H9 (cell line): ENCODE data around the gene RNF212. TPM values are rescaled to one million over a fixed set of nuclear protein-coding genes. Genes with fewer than 3 reads are reported as not detected.

ENCODE experiments used
- DNase-seq: peaks from one replicate; pipeline ENCODE4 v3.0.0-alpha.2; 2017
- H2AFZ ChIP-seq: one replicate; pipeline ENCODE4 v1.6.1; 2013; ENCODE audit warnings: mild to moderate bottlenecking, low read length, control low read depth, moderate library complexity
- H2AK5ac ChIP-seq: 2 replicates; pipeline ENCODE4 v1.6.1; 2013; ENCODE audit warnings: low read length, control low read depth, mixed read lengths; ENCODE audit not compliant: insufficient read length
- H2BK120ac ChIP-seq: one replicate; pipeline ENCODE4 v1.6.1; 2013; ENCODE audit warnings: low read depth, mild to moderate bottlenecking, low read length, control low read depth, inconsistent platforms; ENCODE audit not compliant: poor library complexity, severe bottlenecking
- H2BK12ac ChIP-seq: 2 replicates; pipeline ENCODE4 v1.6.1; 2013; ENCODE audit warnings: low read length, control low read depth, mixed read lengths, low read depth; ENCODE audit not compliant: insufficient read length
- H2BK15ac ChIP-seq: 2 replicates; pipeline ENCODE4 v1.6.1; 2013; ENCODE audit warnings: low read depth, low read length, control low read depth
- H2BK20ac ChIP-seq: one replicate; pipeline ENCODE4 v1.6.1; 2013; ENCODE audit warnings: low read depth, mild to moderate bottlenecking, low read length, control low read depth, inconsistent platforms; ENCODE audit not compliant: poor library complexity, severe bottlenecking
- H2BK5ac ChIP-seq: 2 replicates; pipeline ENCODE4 v1.6.1; 2013; ENCODE audit warnings: low read length, control low read depth, mixed read lengths; ENCODE audit not compliant: insufficient read length
- H3K14ac ChIP-seq: 2 replicates; pipeline ENCODE4 v1.6.1; 2013; ENCODE audit warnings: low read length, control low read depth; ENCODE audit not compliant: insufficient read depth
- H3K18ac ChIP-seq: 2 replicates; pipeline ENCODE4 v1.6.1; 2013; ENCODE audit warnings: low read depth, mild to moderate bottlenecking, mixed read lengths, low read length, control low read depth; ENCODE audit not compliant: insufficient read length
- H3K23ac ChIP-seq: 2 replicates; pipeline ENCODE4 v1.6.1; 2013; ENCODE audit warnings: low read length, control low read depth, mixed read lengths, low read depth; ENCODE audit not compliant: insufficient read length
- H3K23me2 ChIP-seq: 2 replicates; pipeline ENCODE4 v1.6.1; 2013; ENCODE audit warnings: low read depth, mild to moderate bottlenecking, mixed read lengths, low read length, control low read depth; ENCODE audit not compliant: insufficient read length, poor library complexity, severe bottlenecking
- H3K27ac ChIP-seq: 2 replicates; pipeline ENCODE4 v1.5.1; 2013; ENCODE audit warnings: low read length, control low read depth, mixed read lengths, low read depth; ENCODE audit not compliant: insufficient read length
- H3K27me3 ChIP-seq: 2 replicates; pipeline ENCODE4 v1.6.1; 2013; ENCODE audit warnings: low read length, control low read depth, inconsistent platforms; ENCODE audit not compliant: insufficient read depth
- H3K4ac ChIP-seq: 2 replicates; pipeline ENCODE4 v1.6.1; 2013; ENCODE audit warnings: low read depth, mild to moderate bottlenecking, control low read depth, inconsistent platforms, low read length, moderate library complexity
- H3K4me1 ChIP-seq: 2 replicates; pipeline ENCODE4 v1.6.1; 2013; ENCODE audit warnings: low read length, control low read depth, inconsistent platforms; ENCODE audit not compliant: insufficient read depth
- H3K4me2 ChIP-seq: 2 replicates; pipeline ENCODE4 v1.6.1; 2013; ENCODE audit warnings: low read length, control low read depth, mixed read lengths; ENCODE audit not compliant: insufficient read length, insufficient read depth
- H3K56ac ChIP-seq: 2 replicates; pipeline ENCODE4 v1.6.1; 2013; ENCODE audit warnings: low read depth, mild to moderate bottlenecking, mixed read lengths, low read length, control low read depth; ENCODE audit not compliant: insufficient read length
- H3K79me1 ChIP-seq: 2 replicates; pipeline ENCODE4 v1.6.1; 2013; ENCODE audit warnings: low read depth, mild to moderate bottlenecking, moderate library complexity, low read length, control low read depth, inconsistent platforms; ENCODE audit not compliant: insufficient read depth, poor library complexity, severe bottlenecking
- H3K79me2 ChIP-seq: 2 replicates; pipeline ENCODE4 v1.6.1; 2013; ENCODE audit warnings: low read length, control low read depth, inconsistent platforms; ENCODE audit not compliant: insufficient read depth
- H3K9ac ChIP-seq: 2 replicates; pipeline ENCODE4 v1.6.1; 2013; ENCODE audit warnings: low read length, control low read depth, mixed read lengths; ENCODE audit not compliant: insufficient read length; ENCODE audit errors: extremely low read depth
- H3K9me3 ChIP-seq: one replicate; pipeline ENCODE4 v1.6.1; 2013; ENCODE audit warnings: low read depth, low read length, inconsistent platforms; ENCODE audit not compliant: control insufficient read depth
- H3T11ph ChIP-seq: one replicate; pipeline ENCODE4 v1.6.1; 2013; ENCODE audit warnings: mild to moderate bottlenecking, low read length, control low read depth, inconsistent platforms
- H4K20me1 ChIP-seq: one replicate; pipeline ENCODE4 v1.6.1; 2013; ENCODE audit not compliant: control insufficient read depth, insufficient read length, insufficient read depth
- H4K5ac ChIP-seq: 2 replicates; pipeline ENCODE4 v1.6.1; 2013; ENCODE audit warnings: low read depth, mild to moderate bottlenecking, mixed read lengths, low read length, control low read depth; ENCODE audit not compliant: insufficient read length
- H4K8ac ChIP-seq: replicated peaks from 2 replicates; pipeline ENCODE4 v1.6.1; 2013; ENCODE audit warnings: low read length, control low read depth, mixed read lengths, low read depth; ENCODE audit not compliant: insufficient read length
- H4K91ac ChIP-seq: 2 replicates; pipeline ENCODE4 v1.6.1; 2013; ENCODE audit warnings: low read depth, mild to moderate bottlenecking, moderate library complexity, mixed read lengths, low read length, control low read depth; ENCODE audit not compliant: insufficient read length
- H3K27ac Mint-ChIP-seq, 3 experiments: 2 replicates in 2 of 3; 3 replicates in 1 of 3; pipeline ENCODE4 v1.8.0; 2020 to 2021; ENCODE audit warnings: mixed read lengths in 3 of 3, mild to moderate bottlenecking in 1 of 3, moderate library complexity in 1 of 3
- H3K27me3 Mint-ChIP-seq: 2 replicates; pipeline ENCODE4 v1.8.0; 2021; ENCODE audit warnings: low read depth, mild to moderate bottlenecking, moderate library complexity, mixed read lengths
- H3K36me3 Mint-ChIP-seq, 3 experiments: 2 replicates in 2 of 3; 3 replicates in 1 of 3; pipeline ENCODE4 v1.8.0; 2020 to 2021; ENCODE audit warnings: low read depth in 3 of 3, mixed read lengths in 3 of 3; ENCODE audit not compliant: insufficient read depth in 1 of 3
- H3K4me1 Mint-ChIP-seq, 2 experiments: 2 replicates each; pipeline ENCODE4 v1.8.0; 2020; ENCODE audit warnings: mixed read lengths in 2 of 2
- H3K4me3 Mint-ChIP-seq, 2 experiments: 2 replicates in 1 of 2; 3 replicates in 1 of 2; pipeline ENCODE4 v1.8.0; 2020 to 2021; ENCODE audit warnings: mild to moderate bottlenecking in 2 of 2, mixed read lengths in 2 of 2, moderate library complexity in 1 of 2
- H3K9me3 Mint-ChIP-seq, 2 experiments: 2 replicates in 1 of 2; 3 replicates in 1 of 2; pipeline ENCODE4 v1.8.0; 2020; ENCODE audit warnings: mild to moderate bottlenecking in 2 of 2, mixed read lengths in 2 of 2, moderate library complexity in 1 of 2
- CTCF ChIP-seq: fragments of 200-600 bp; sonication (generic); conservative IDR thresholded peaks from 3 replicates; pipeline ENCODE4 v1.8.0; 2021; ENCODE audit warnings: antibody characterized with exemption, mild to moderate bottlenecking
- WGBS: extraction: QIAGEN DNeasy Blood & Tissue Kit; methylation state at CpG from one replicate; pipeline ENCODE4 v1.1.7; 2013; ENCODE audit warnings: missing lambda C conversion rate, low lambda C conversion rate, mixed read lengths; ENCODE audit not compliant: insufficient read length; ENCODE audit errors: extremely low coverage; 5-methylcytosine and 5-hydroxymethylcytosine counted together
- total RNA-seq: library from RNA; stranded (reverse); gene quantifications from 2 replicates; pipeline ENCODE4 v1.2.1, GENCODE V29; 2021

Gene RNF212
- total RNA-seq, 1 experiment from 2014 or later: 3.0 TPM

GRCh38 chr4:1043651-1044468, 69.5 kb downstream of the RNF212 start:
- no peak overlapping the region for H2AFZ ChIP-seq
- H3K23ac ChIP-seq: no peak overlapping the region
- peak overlapping the region; percentile 23 for H3K18ac ChIP-seq
- Mint-ChIP-seq H3K27ac (peak overlapping the region in 1 of 3 experiments; percentile 88; a peak in 1 of 7 replicates), H3K36me3 (peaks cover 0 to 2% (median 0%) of the 10 kb centered on the region in 3 experiments; a peak in 2 of 7 replicates), H3K4me1 (peaks cover 6 to 24% of the 10 kb centered on the region in 2 experiments), H3K9me3 (no peaks in the 10 kb centered on the region; a peak in 3 of 5 replicates), H3K27me3 (peaks cover 24% of the 10 kb centered on the region), H3K4me3 (no peak overlapping the region)
- no CpG with 5 or more reads among the region's 36 CpGs for WGBS
- peak overlapping the region; percentile 77 for H3K14ac ChIP-seq
- no peak overlapping the region for H2BK15ac ChIP-seq
- H3K79me1 ChIP-seq: no peaks in the 10 kb centered on the region
- H3K23me2 ChIP-seq: peaks cover 4% of the 10 kb centered on the region
- H3T11ph ChIP-seq: no peak overlapping the region
- H2BK20ac ChIP-seq: no peak overlapping the region
- H3K4me2 ChIP-seq: no peak overlapping the region
- H3K27ac ChIP-seq: no peak overlapping the region
- H2BK12ac ChIP-seq: no peak overlapping the region
- DNase-seq: peak; percentile 82
- H2BK120ac ChIP-seq: no peak overlapping the region
- no peaks in the 10 kb centered on the region; the same call in 1 of the 2 replicates for H3K27me3 ChIP-seq
- TF ChIP-seq CTCF: no peak
- no peaks in the 10 kb centered on the region for H3K9me3 ChIP-seq
- no peak overlapping the region for H2BK5ac ChIP-seq
- no peak overlapping the region for H3K56ac ChIP-seq
- H2AK5ac ChIP-seq: no peak overlapping the region
- H3K4ac ChIP-seq: peak overlapping the region; percentile 32; the same call in 1 of the 2 replicates
- no peaks in the 10 kb centered on the region for H3K79me2 ChIP-seq
- H4K20me1 ChIP-seq: no peaks in the 10 kb centered on the region
- no peak overlapping the region for H3K9ac ChIP-seq
- H4K8ac ChIP-seq: no peak overlapping the region
- H3K4me1 ChIP-seq: no peaks in the 10 kb centered on the region; the same call in 1 of the 2 replicates
- H4K91ac ChIP-seq: peak overlapping the region; percentile 55
- no peak overlapping the region for H4K5ac ChIP-seq
